OCI-LY3 (cell line): ENCODE data around the gene C21orf58.

Experiments
- CTCF ChIP-seq: fragments of 200-600, 300-600 bp; sonication (generic); IDR thresholded peaks from 2 replicates; pipeline ENCODE4 v1.5.1; 2014; ENCODE audit warnings: antibody characterized with exemption, low read length, low read depth
- EZH2phosphoT487 ChIP-seq: fragments of 200-600 bp; shearing (Covaris generic); IDR thresholded peaks from 2 replicates; pipeline ENCODE4 v1.6.1; 2018; ENCODE audit warnings: antibody characterized with exemption, mixed run types, low read depth

GRCh38 chr21:46366966-46367365 is 43.3 kb upstream of the C21orf58 start:
- no peak for TF ChIP-seq CTCF
- no peak for TF ChIP-seq EZH2phosphoT487
